Anterior cingulate cortex (tissue), 58 donors: ENCODE results near the gene IZUMO1R.
"Not testable (repeated sequence)": the region's sequence is repeated elsewhere in the genome, so short reads cannot be mapped to it uniquely, and the experiment has no call there.

Experiments
- DNase-seq, 58 donors: peaks; one replicate each; lab custom pipeline; 2025; lab: John Stamatoyannopoulos, UW

The IZUMO1R gene

DNA sequence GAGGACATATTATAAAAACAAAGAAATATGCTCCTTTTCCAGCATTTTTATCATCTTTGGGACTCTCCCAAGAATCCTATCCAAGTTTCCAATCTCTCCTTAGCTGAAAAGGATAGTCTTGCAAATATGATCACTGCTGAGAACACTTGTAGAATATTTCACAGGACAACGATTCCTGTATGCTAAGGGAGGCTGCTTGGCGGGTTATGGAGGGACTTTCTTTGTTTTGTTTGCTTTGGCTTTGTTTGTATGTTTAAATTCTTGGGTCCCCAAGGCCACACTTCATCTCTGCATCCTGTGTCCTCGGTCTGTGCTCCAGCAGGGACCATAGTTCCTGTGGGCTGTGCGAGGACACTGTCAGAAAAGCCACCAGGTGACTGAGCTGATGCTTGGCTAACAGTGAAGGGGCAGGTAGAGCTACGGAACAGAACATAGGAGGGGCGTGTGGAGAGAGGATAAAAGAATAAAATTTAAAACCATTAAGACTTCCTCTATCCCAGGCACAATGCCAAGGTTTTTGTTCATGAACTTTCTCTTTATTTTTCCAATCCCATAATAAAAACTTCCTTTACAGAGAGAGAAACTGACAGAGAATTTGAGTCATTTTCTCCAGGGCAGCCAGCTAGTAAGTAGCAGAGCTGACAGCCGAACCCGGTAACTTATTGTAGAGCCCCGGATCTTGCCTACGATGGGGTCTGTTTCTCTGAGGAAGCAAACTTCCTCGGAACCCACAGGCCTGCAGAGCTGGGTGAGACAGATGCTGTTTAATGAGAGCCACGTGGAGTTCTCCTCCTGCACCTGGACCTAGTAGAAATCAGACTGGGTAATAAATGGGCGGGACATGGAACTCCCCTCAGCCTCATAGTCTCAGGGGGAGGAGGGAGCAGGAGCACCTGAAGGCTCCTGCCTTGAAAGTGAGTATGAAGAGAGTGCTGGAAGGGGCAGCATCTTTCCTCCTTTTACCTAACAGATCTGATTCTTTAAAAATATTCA is at the start of gene IZUMO1R:
TSS of gene IZUMO1R (plus strand) at position 615 of the 993 bp plus-strand sequence. CDS start 1,057 bp downstream, outside the sequence.
- no peak for DNase-seq

DNA sequence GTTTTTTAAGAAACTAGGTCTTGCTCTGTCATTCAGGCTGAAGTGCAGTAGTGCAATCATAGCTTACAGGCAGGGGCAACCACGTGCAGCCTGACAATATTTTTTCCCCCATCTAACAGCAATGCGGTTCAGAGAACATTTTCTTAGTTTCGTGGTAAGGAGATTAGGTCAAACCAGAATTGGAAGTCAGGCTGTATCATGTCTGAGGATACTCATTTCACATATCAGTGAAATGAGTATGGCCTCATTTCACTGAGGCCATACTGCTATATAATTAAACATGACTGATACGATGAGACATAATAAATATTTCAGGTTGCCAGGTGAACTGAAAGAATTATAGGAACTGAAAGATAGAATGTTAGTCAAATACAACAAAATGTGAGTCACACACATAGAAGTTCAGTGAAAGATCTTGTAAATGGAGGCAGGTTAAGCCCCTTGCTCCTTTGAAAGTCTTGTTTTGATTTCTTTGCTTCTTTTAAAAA is 32.5 kb upstream of the IZUMO1R start:
- DNase-seq = no peak

GRCh38 chr11:94272738-94273313 is 31.6 kb upstream of the IZUMO1R start:
- DNase-seq = no peak

- DNase-seq = no peak
These were observed 28.4 kb upstream of the IZUMO1R start for GRCh38 chr11:94275961-94276360.

GRCh38 chr11:94276943-94277342 is 27.4 kb upstream of the IZUMO1R start:
- DNase-seq = no peak

GRCh38 chr11:94278207-94278606 is 26.2 kb upstream of the IZUMO1R start:
- not testable (repeated sequence) for DNase-seq

GRCh38 chr11:94279996-94280395 is 24.4 kb upstream of the IZUMO1R start:
- no peak for DNase-seq

DNA sequence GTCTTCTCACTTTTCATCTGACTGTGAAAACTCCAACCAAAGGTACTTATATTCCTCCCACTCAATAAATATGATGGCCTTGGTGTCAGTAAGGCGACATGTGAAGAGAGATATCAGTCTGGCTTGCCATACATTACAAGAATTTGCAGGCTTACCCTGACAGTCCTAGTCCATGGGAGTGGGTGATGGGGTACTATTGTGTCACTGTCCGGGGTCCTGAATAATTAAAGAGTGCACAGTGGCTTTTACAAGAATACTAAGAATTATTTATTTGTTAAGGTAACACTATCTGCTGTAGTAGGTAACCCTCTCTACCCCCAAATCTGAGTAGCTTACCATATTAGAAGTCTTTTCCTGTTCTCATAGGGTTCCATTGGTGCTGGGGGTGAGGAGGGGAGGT is 23.1 kb upstream of the IZUMO1R start:
- no peak for DNase-seq

DNA sequence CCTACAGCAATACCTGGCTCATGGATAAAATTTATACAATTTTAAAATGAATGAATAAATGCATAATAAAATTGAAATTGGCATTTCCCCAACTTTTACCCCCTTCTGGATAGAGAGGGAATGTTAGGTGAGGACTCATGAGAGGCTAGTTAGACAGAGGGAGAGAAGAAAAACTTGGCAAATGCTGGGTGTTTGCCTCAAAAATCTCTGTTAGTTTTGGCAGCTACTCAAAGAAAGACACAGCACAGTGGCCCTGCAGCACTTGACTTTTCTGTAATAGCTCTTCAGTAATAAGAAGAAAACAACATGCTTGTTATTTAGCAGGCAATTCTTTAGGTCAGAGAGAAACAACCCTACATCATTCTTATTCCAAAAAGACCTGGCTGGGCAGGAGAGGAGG is 20.7 kb upstream of the IZUMO1R start:
- DNase-seq = no peak

- DNase-seq = no peak
These were observed 8.8 kb upstream of the IZUMO1R start for GRCh38 chr11:94295534-94295933.

- no peak for DNase-seq
These were observed 6.3 kb upstream of the IZUMO1R start for GRCh38 chr11:94297985-94298576.

- DNase-seq = peak in 3 of 58 donors; percentile 5 to 10 (median 7)
These were observed 1.6 kb upstream of the IZUMO1R start for GRCh38 chr11:94302776-94303175.

- DNase-seq = no peak
These were observed 766 bp downstream of the IZUMO1R start for GRCh38 chr11:94305146-94305545.

GRCh38 chr11:94307101-94307791 is 2.9 kb downstream of the IZUMO1R start:
- no peak for DNase-seq

DNA sequence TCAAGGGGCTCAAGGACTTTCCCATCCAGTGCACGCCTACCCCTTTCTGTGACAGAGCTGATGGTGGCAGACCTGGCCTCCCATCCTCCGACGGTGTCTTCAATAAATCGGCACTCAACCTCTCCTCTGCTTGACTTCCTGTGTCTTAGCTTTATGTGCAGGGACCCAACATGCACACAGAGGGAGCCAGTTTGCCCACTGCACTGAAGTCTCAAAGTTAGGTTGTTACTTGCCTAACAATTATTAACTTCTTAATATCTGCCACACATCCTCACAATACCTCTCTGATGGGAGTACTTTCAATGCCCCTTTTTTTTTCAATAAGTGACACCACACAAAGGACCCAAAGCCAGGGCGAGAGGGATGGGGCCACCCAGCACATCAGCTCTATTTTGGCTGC is 3.6 kb downstream of the IZUMO1R start:
- no peak for DNase-seq

- no peak for DNase-seq
These were observed 5.4 kb downstream of the IZUMO1R start for GRCh38 chr11:94309757-94310156.

- DNase-seq = no peak
These were observed 6.0 kb downstream of the IZUMO1R start for GRCh38 chr11:94310191-94310875.

DNA sequence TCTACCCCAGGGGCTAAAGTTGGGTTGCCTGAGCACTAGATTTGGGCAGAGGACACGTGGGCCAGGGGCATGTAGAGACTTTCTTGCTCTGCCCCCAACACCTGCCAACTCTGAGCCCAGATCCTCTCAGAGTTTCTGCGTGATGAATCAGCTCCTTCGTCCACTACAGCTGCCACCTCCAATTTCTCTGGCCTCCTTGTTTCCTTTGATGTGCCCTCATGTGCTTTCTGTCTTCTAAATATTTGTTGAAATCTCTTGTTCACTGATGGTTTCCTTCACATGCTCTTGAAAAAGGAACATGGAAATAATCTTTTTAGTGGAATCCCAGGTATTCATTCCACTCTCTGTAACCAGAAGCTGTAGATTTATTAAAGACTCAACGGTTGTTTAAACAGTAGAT is 8.0 kb downstream of the IZUMO1R start:
- no peak for DNase-seq

DNA sequence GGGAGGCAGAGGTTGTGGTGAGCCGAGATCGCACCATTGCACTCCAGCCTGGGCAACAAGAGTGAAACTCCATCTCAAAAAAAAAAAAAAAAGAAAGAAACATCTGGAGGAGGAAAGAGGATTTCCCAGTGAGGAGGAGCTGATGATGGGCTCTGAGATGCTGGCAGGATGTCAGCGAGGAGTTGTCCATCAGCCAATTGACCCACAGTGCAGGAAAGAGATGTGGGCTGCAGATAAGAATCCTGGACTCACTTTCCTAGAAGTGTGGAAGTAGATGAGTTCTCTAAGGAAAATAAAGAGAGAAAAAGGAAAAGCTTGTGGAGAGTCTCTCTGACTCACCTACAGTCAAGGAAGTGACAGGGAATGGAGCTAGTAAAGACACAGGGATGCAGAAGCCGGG is 9.7 kb downstream of the IZUMO1R start:
- DNase-seq = no peak

DNA sequence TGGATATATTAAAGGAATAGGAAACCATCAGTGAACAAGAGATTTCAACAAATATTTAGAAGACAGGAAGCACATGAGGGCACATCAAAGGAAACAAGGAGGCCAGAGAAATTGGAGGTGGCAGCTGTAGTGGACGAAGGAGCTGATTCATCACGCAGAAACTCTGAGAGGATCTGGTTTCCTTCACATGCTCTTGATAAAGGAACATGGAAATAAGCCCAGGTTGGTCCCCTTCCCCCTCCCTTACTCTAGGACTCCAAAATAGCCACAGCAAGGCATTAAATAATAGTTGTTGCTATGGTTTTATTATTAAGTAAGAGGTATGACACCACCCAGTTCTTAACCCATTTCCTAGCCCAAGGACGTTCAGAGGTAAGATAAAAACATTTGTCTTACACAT is 11.3 kb downstream of the IZUMO1R start:
- DNase-seq = no peak
